HepG2 (cell line): ENCODE measurements around the gene PKLR. TPM values are rescaled to one million over a fixed set of nuclear protein-coding genes. Genes with fewer than 3 reads are reported as not detected.
A peak's percentile ranks its signal among the peaks of the same experiment; 100 is the strongest.

ENCODE experiments used
- GMEB1 ChIP-seq: sonication (generic); formaldehyde crosslinking; IDR thresholded peaks from 2 replicates; pipeline ENCODE4 v1.5.1; 2020; ENCODE audit warnings: missing genetic modification reagents, mild to moderate bottlenecking, borderline replicate concordance
- HOXA3 ChIP-seq: sonication (generic); formaldehyde crosslinking; IDR thresholded peaks from 2 replicates; pipeline ENCODE4 v1.5.0; 2020; ENCODE audit warnings: missing genetic modification reagents
- KLF15 ChIP-seq: sonication (generic); formaldehyde crosslinking; IDR thresholded peaks from 2 replicates; pipeline ENCODE4 v1.8.1; 2023; ENCODE audit warnings: borderline replicate concordance, mild to moderate bottlenecking, inconsistent platforms, missing genetic modification reagents, mixed read lengths
- MTERF4 ChIP-seq: sonication (generic); formaldehyde crosslinking; IDR thresholded peaks from 2 replicates; pipeline ENCODE4 v1.8.0; 2023; ENCODE audit warnings: mild to moderate bottlenecking, missing genetic modification reagents
- NR2F6 ChIP-seq, 2 experiments: IDR thresholded peaks; 2 replicates each; pipeline ENCODE4 v1.6.1; 2016; ENCODE audit warnings: antibody characterized with exemption in 1 of 2, mild to moderate bottlenecking in 1 of 2
- PHB2 ChIP-seq: fragments of 450-650 bp; IDR thresholded peaks from 2 replicates; pipeline ENCODE4 v1.6.1; 2018; ENCODE audit not compliant: partially characterized antibody
- PITX1 ChIP-seq: sonication (generic); formaldehyde crosslinking; IDR thresholded peaks from 2 replicates; pipeline ENCODE4 v1.5.1; 2020; ENCODE audit warnings: mild to moderate bottlenecking, missing genetic modification reagents
- RARA ChIP-seq: IDR thresholded peaks from 2 replicates; pipeline ENCODE4 v1.6.1; 2016; ENCODE audit warnings: missing genetic modification reagents, missing compliant biosample characterization
- SIN3A ChIP-seq: IDR thresholded peaks from 2 replicates; pipeline ENCODE4 v1.6.1; 2011; ENCODE audit warnings: low read depth, mild to moderate bottlenecking, control low read depth, low read length, borderline replicate concordance
- SYNCRIP ChIP-seq: fragments of 200-400 bp; formaldehyde crosslinking; IDR thresholded peaks from 2 replicates; pipeline ENCODE4 v1.6.1; 2018; ENCODE audit warnings: mild to moderate bottlenecking, low read depth, low read length; ENCODE audit not compliant: insufficient read depth
- ZBTB49 ChIP-seq: sonication (generic); formaldehyde crosslinking; IDR thresholded peaks from 2 replicates; pipeline ENCODE4 v1.4.0; 2020; ENCODE audit warnings: missing genetic modification reagents, borderline replicate concordance
- ZFP36L2 ChIP-seq: sonication (generic); formaldehyde crosslinking; IDR thresholded peaks from 2 replicates; pipeline ENCODE4 v1.4.0; 2020; ENCODE audit warnings: missing genetic modification reagents
- ZNF121 ChIP-seq: sonication (generic); formaldehyde crosslinking; IDR thresholded peaks from 2 replicates; pipeline ENCODE4 v1.5.0; 2020; ENCODE audit warnings: mild to moderate bottlenecking, missing genetic modification reagents
- ZNF556 ChIP-seq: sonication (generic); formaldehyde crosslinking; IDR thresholded peaks from 2 replicates; pipeline ENCODE4 v1.4.0; 2020; ENCODE audit warnings: mild to moderate bottlenecking, missing genetic modification reagents, borderline replicate concordance
- ZNF710 ChIP-seq: sonication (generic); formaldehyde crosslinking; IDR thresholded peaks from 2 replicates; pipeline ENCODE4 v1.5.0; 2020; ENCODE audit warnings: mild to moderate bottlenecking, missing genetic modification reagents, borderline replicate concordance
- polyA plus RNA-seq, 8 experiments: library from polyadenylated mRNA; depleted of rRNA in 3 of 8; stranded (reverse) in 7 of 8; unstranded in 1 of 8; fragments of >200 nt; fragmentation: Illumina TruSeq in 4 of 8; extraction: Trizol in 4 of 8; gene quantifications; 2 replicates each; pipeline versions ENCODE4 v1.2.1 to v1.2.3, GENCODE V29; 2011 to 2016; ENCODE audit warnings: low read depth in 4 of 8, missing spikeins in 1 of 8, mixed read lengths in 1 of 8; ENCODE audit not compliant: insufficient read depth in 1 of 8
- total RNA-seq, 5 experiments: library from RNA; depleted of rRNA; stranded (reverse); fragments of >200 nt; fragmentation: Illumina TruSeq; extraction: Trizol; gene quantifications; 2 replicates each; pipeline ENCODE4 v1.2.3, GENCODE V29; 2016; ENCODE audit warnings: low read depth in 1 of 5
- TF ChIP-seq, protein P1 (sequence below): sonication (generic); formaldehyde crosslinking; conservative IDR thresholded peaks from 2 replicates; pipeline ENCODE4 v1.4.0; 2020; ENCODE audit warnings: missing genetic modification reagents
- TF ChIP-seq, protein P2 (sequence below): sonication (generic); formaldehyde crosslinking; IDR thresholded peaks from 2 replicates; pipeline ENCODE4 v1.4.0; 2020; ENCODE audit warnings: missing genetic modification reagents

Gene PKLR
- total and polyA plus RNA-seq, 2 of the 13 experiments (the other 11 are each of a cell fraction or from before 2014, with no cell fraction given), result 10.3 to 29.3 TPM

- TF ChIP-seq, protein P1, sequence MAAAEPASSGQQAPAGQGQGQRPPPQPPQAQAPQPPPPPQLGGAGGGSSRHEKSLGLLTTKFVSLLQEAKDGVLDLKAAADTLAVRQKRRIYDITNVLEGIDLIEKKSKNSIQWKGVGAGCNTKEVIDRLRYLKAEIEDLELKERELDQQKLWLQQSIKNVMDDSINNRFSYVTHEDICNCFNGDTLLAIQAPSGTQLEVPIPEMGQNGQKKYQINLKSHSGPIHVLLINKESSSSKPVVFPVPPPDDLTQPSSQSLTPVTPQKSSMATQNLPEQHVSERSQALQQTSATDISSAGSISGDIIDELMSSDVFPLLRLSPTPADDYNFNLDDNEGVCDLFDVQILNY (CRISPR knock-in tag), result no peak
- peak; percentile 31; the same call in 1 of the 2 replicates for TF ChIP-seq NR2F6 (IDR thresholded peaks at IDR 0.05)
- TF ChIP-seq NR2F6 (CRISPR knock-in tag; IDR thresholded peaks at IDR 0.05), result peak; percentile 52
- no peak for TF ChIP-seq SYNCRIP
- TF ChIP-seq GMEB1 (CRISPR knock-in tag), result peak; percentile 60; the same call in 1 of the 2 replicates
- no peak for TF ChIP-seq MTERF4
- TF ChIP-seq ZNF710 (CRISPR knock-in tag), result peak; percentile 90; the same call in 1 of the 2 replicates
- peak; percentile 87 for TF ChIP-seq HOXA3 (CRISPR knock-in tag)
- TF ChIP-seq ZNF556 (CRISPR knock-in tag), result peak; percentile 95
- TF ChIP-seq ZFP36L2 (CRISPR knock-in tag), result 0 out of 2 replicates have a peak, but pooled peaks have one; percentile 30
- no peak; the same call in 1 of the 2 replicates for TF ChIP-seq ZBTB49
- peak; percentile 78; the same call in 1 of the 2 replicates for TF ChIP-seq SIN3A
- TF ChIP-seq PHB2, result no peak
- no peak for TF ChIP-seq ZNF121 (CRISPR knock-in tag)
- peak; percentile 65 for TF ChIP-seq RARA (CRISPR knock-in tag)
- TF ChIP-seq PITX1 (CRISPR knock-in tag), result peak; percentile 85
- TF ChIP-seq, protein P2, sequence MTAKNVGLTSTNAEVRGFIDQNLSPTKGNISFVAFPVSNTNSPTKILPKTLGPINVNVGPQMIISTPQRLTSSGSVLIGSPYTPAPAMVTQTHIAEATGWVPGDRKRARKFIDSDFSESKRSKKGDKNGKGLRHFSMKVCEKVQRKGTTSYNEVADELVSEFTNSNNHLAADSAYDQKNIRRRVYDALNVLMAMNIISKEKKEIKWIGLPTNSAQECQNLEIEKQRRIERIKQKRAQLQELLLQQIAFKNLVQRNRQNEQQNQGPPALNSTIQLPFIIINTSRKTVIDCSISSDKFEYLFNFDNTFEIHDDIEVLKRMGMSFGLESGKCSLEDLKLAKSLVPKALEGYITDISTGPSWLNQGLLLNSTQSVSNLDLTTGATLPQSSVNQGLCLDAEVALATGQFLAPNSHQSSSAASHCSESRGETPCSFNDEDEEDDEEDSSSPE (CRISPR knock-in tag), result peak; percentile 71
- 0 out of 2 replicates have a peak, but pooled peaks have one; percentile 32 for TF ChIP-seq KLF15 (CRISPR knock-in tag)
Observed at GRCh38 chr1:155300553-155301329, 497 bp downstream of the PKLR start (continued).
